ENCODE measurements around the gene DNAJC28.

- TF ChIP-seq CTCF (IDR thresholded peaks at IDR 0.05; ENCODE audit: insufficient read depth, low read length) (no peak), POLR2AphosphoS5 (IDR thresholded peaks at IDR 0.05; ENCODE audit: low read depth) (no peak)
Measured at GRCh38 chr21:33492571-33492970, 1.1 kb upstream of the DNAJC28 start.
